Measurements from ENCODE around the gene ABCC4.
"Not testable (repeated sequence)": the region's sequence is repeated elsewhere in the genome, so short reads cannot be mapped to it uniquely, and the experiment has no call there.

GRCh38 chr13:95167003-95167402, 134.2 kb downstream of the ABCC4 start:
- not testable (repeated sequence) for TF ChIP-seq CTCF (CRISPR knock-in tag; IDR thresholded peaks at IDR 0.05); ATF6 (CRISPR knock-in tag; conservative IDR thresholded peaks at IDR 0.05); EED (CRISPR knock-in tag; IDR thresholded peaks at IDR 0.05); ZNF776 (CRISPR knock-in tag; IDR thresholded peaks at IDR 0.05); ZFP90 (CRISPR knock-in tag; IDR thresholded peaks at IDR 0.05; ENCODE audit: borderline replicate concordance); EP300 (IDR thresholded peaks at IDR 0.05; ENCODE audit: low read depth in 2 of 2, low read length in 2 of 2); EP300 (CRISPR knock-in tag; IDR thresholded peaks at IDR 0.05; ENCODE audit: borderline replicate concordance); ZFP1 (CRISPR knock-in tag; IDR thresholded peaks at IDR 0.05); ZNF253 (CRISPR knock-in tag; IDR thresholded peaks at IDR 0.05; ENCODE audit: borderline replicate concordance); EZH2 (conservative IDR thresholded peaks at IDR 0.05; ENCODE audit: low read depth, low read length); SMC3 (IDR thresholded peaks at IDR 0.05; ENCODE audit: low read length)

All from HepG2 (cell line).